NCI-H1694 (cell line): ENCODE results near the gene LRP11.

Source experiments
- DNase-seq: peaks from one replicate; lab custom pipeline; 2025; lab: John Stamatoyannopoulos, UW

The LRP11 gene

DNA sequence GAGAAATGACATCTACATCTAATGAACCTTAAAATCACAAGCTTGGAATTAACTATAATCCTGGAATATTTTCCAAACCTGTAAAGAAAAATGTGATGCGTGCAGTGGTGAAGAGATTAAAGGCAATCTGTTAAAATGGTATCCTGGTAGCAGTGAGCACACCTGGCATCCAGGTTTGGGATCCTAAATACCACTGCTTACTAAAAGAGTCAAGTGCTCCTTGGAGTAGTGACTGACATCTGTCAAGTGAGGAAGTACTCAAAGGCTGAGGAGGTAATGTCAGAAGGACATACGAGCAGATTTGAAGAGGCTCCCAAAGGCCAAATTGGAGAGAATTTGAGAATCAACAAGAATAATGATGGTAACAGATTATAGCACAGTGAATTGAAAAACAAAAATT, 81.8 kb downstream of the LRP11 start:
- no peak for DNase-seq

DNA sequence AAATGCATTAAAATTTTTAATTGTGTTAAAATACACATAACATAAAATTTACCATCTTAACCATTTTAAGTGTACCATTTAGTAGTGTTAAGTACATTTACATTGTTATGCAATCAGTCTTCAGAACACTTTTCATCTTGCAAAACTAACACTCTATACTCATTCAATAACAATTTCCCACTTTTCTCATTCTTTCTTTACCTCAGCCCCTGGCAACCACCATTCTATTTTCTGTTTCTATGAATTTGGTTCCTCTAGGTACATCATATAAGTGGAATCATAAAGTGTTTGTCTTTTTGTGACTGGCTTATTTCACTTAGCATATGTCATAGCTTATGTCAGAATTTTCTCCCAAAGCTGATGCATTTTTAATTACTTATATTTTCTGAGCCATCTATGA, 82.4 kb downstream of the LRP11 start:
- no peak for DNase-seq

DNA sequence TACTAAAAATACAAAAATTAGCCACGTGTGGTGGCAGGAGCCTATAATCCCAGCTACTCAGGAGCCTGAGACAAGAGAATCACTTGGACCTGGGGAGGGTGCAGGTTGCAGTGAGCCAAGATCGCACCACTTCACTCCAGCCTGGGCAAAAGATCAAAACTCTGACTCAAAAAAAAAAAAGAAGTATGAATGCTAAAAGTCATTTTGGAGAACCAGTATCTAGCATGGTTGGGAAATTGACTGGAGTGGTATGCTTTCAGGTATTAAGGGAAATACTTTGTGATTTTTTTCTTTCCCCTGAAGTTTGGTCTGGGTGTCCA, 84.6 kb downstream of the LRP11 start:
- DNase-seq, result no peak

DNA sequence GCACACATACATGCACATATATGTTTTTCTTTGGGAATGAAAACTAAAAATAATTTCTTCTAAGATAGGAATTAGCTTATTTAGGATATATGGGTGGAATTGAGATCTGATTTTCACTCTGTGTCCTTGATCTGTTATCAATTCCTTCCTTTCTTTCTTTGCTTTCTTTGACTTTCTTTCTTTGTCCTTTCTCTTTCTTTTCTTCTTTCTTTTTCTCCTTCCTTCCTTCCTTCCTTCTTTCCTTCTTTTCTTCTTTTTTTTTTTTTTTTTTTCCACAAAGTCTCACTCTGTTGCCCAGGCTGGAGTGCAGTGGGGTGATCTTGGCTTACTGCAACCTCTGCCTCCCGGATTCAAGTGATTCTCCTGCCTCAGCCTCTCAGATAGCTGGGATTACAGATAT, 86.5 kb downstream of the LRP11 start:
- DNase-seq, result no peak

DNA sequence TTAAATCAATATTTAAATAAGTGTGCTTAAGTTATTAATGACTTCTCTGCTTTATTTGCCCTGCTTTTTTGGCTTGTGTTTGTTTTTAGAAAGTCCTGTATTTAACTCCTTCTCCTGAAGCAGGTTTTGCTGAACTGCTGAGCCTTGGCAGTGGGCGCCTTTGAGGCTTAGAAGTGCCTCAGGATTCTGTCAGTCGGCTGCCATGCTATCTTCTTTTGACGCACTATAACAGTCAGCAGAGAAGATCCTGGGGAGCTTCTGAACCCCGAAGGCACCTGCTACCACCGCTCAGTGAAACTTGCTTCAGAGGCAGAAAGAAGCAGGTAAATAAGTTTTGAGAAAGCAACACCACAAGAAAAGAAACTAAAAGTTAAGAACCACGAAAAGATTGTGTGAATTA, 92.2 kb downstream of the LRP11 start:
- DNase-seq, result no peak

DNA sequence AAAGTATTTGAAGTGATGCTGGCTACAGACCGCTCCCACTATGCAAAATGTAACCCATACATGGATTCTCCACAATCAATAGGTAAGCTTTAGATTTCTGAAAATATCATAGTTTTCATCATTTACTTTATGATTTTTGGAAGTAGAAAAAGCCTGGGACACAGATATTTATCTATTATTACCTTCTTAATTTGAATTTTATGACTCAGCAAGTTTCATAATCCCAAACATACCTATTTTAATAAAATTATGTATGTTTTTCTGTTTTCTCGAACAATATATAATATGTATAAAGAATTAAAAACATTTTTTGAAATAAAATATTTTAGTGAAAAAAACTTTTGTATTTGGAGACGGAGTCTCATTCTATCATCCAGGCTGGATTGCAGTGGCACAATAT, 93.0 kb downstream of the LRP11 start:
- no peak for DNase-seq

DNA sequence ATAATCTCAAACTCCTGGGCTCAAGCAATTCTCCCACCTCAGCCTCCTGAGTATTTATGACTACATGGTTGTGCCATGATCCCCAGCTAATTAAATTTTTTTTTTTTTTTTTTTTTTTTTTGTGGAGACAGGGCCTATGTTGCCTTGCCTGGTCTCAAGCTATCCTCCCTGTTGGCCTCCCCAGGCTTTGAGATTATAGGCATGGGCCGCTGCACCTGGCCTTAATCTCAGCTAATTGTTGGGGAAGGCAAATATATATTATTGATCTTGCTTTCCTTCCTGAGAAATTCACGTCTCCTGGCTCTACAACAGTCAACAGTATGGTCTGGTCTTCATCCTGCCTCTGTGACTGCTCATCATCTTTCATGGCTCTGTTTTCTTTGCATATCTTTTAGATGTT, 94.5 kb downstream of the LRP11 start:
- DNase-seq, result no peak
